Hepatocyte (in vitro differentiated cells): ENCODE results near the gene PRSS48. TPM values are rescaled to one million over a fixed set of nuclear protein-coding genes. Genes with fewer than 3 reads are reported as not detected.
A peak's percentile ranks its signal among the peaks of the same experiment; 100 is the strongest.

Experiments used
- DNase-seq: peaks from one replicate; pipeline ENCODE4 v3.0.0-alpha.2; 2016; ENCODE audit warnings: low spot score
- H2AFZ ChIP-seq: fragments of 200-600 bp; sonication (generic); 2 replicates; pipeline ENCODE4 v1.6.0; 2016; ENCODE audit warnings: antibody characterized with exemption, mild to moderate bottlenecking
- H3K27ac ChIP-seq: fragments of 200-600 bp; sonication (generic); 2 replicates; pipeline ENCODE4 v1.5.1; 2016; ENCODE audit warnings: mild to moderate bottlenecking
- H3K27me3 ChIP-seq: fragments of 200-600 bp; sonication (generic); 2 replicates; pipeline ENCODE4 v1.6.1; 2016
- H3K36me3 ChIP-seq: fragments of 200-600 bp; sonication (generic); replicated peaks from 2 replicates; pipeline ENCODE4 v1.5.1; 2016; ENCODE audit warnings: low read depth; ENCODE audit not compliant: insufficient read depth
- H3K4me1 ChIP-seq: fragments of 200-600 bp; sonication (generic); 2 replicates; pipeline ENCODE4 v1.5.1; 2016; ENCODE audit warnings: mild to moderate bottlenecking, moderate library complexity; ENCODE audit not compliant: insufficient read depth
- H3K4me2 ChIP-seq: fragments of 200-600 bp; sonication (generic); 2 replicates; pipeline ENCODE4 v1.6.0; 2016
- H3K4me3 ChIP-seq: fragments of 200-600 bp; sonication (generic); 2 replicates; pipeline ENCODE4 v1.5.1; 2016; ENCODE audit warnings: mild to moderate bottlenecking
- H3K79me2 ChIP-seq: fragments of 200-600 bp; sonication (generic); 2 replicates; pipeline ENCODE4 v1.6.0; 2017; ENCODE audit warnings: mild to moderate bottlenecking
- H3K9me2 ChIP-seq: fragments of 200-600 bp; sonication (generic); replicated peaks from 2 replicates; pipeline ENCODE4 v1.6.0; 2017; ENCODE audit warnings: mild to moderate bottlenecking; ENCODE audit not compliant: insufficient read depth
- H3K9me3 ChIP-seq: fragments of 200-600 bp; sonication (generic); 2 replicates; pipeline ENCODE4 v1.5.1; 2016; ENCODE audit warnings: low read depth, mild to moderate bottlenecking
- H4K20me1 ChIP-seq: fragments of 200-600 bp; sonication (generic); 2 replicates; pipeline ENCODE4 v1.6.0; 2016; ENCODE audit warnings: mild to moderate bottlenecking; ENCODE audit not compliant: insufficient read depth, poor library complexity, severe bottlenecking
- EZH2 ChIP-seq: fragments of 200-600 bp; sonication (generic); IDR thresholded peaks from 2 replicates; pipeline ENCODE4 v1.6.1; 2016; ENCODE audit warnings: antibody characterized with exemption, mild to moderate bottlenecking, borderline replicate concordance
- EZH2phosphoT487 ChIP-seq: fragments of 200-600 bp; sonication (generic); IDR thresholded peaks from one replicate; pipeline ENCODE4 v1.6.1; 2018; ENCODE audit warnings: antibody characterized with exemption, mild to moderate bottlenecking, low read depth, moderate library complexity; ENCODE audit not compliant: unreplicated experiment, severe bottlenecking
- WGBS: methylation state at CpG from one replicate; pipeline ENCODE4 v1.1.6; 2016; ENCODE audit warnings: low lambda C conversion rate; ENCODE audit errors: missing lambda C conversion rate; 5-methylcytosine and 5-hydroxymethylcytosine counted together
- polyA plus RNA-seq: library from polyadenylated mRNA; unstranded; fragments of >200 nt; fragmentation: Nextera tagmentation; extraction: Ambion mirVana; gene quantifications from 2 replicates; pipeline ENCODE4 v1.2.1, GENCODE V29; 2016
- total RNA-seq: library from RNA; depleted of rRNA; stranded (reverse); fragments of >200 nt; gene quantifications from 2 replicates; pipeline ENCODE4 v1.2.3, GENCODE V29; 2014
- TF ChIP-seq, protein P1 (sequence below): fragments of 200-600 bp; sonication (generic); IDR thresholded peaks from 2 replicates; pipeline ENCODE4 v1.5.1; 2016; ENCODE audit warnings: antibody characterized with exemption, mild to moderate bottlenecking; ENCODE audit not compliant: poor library complexity

PRSS48 gene, protein sequence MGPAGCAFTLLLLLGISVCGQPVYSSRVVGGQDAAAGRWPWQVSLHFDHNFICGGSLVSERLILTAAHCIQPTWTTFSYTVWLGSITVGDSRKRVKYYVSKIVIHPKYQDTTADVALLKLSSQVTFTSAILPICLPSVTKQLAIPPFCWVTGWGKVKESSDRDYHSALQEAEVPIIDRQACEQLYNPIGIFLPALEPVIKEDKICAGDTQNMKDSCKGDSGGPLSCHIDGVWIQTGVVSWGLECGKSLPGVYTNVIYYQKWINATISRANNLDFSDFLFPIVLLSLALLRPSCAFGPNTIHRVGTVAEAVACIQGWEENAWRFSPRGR
- total RNA-seq (not detected in 2 replicates), polyA plus RNA-seq (0.43 and 0.79 TPM in 2 replicates)

DNA sequence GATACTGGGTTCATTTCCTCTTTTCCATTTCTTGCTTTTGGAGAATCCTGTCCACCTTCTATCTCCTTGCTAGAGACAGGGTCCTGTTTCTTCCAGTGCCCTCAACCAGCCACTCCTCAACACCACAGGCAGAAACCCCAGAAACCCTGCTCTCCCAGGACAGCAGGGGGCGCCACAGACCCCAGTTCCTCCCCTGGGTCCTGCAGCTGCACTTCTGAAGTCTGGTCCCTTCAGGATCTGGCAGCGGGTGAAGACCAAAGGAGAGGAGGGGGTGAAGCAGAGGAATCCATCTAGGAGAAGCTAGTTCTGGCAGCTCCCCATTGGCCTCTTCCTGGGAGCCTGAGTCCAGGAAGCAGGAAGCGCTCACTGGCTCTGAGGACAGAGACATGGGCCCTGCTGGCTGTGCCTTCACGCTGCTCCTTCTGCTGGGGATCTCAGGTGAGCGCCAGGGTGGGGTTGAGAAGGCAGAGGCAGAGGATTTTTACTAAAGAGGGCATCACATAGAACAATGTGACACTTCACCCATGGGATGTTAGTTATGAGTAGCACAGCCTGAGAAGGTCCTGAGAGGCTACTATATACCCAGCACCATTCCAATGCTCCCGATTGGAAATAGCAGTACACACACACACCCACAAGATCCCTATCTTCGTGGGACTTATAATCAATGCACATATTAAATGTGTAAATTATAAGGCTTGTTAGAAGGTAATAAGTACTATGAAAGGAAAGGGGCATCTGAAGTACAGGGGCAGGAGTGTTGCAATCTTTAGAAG is at the start of gene PRSS48:
PRSS48 (plus strand) TSS at position 375 of the 776 bp plus-strand sequence; CDS start at position 387, 12 bp downstream.
- Histone ChIP-seq H3K79me2 (peaks cover 87% of the 10 kb centered on the region), H3K4me2 (no peak within 1 kb of the TSS), H3K9me2 (no peaks in the 10 kb centered on the region), H3K36me3 (no peaks in the 10 kb centered on the region), H3K4me3 (no peak within 1 kb of the TSS), H4K20me1 (peaks cover 3% of the 10 kb centered on the region), H3K4me1 (peaks cover 4% of the 10 kb centered on the region), H3K27ac (no peak within 1 kb of the TSS), H3K9me3 (no peaks in the 10 kb centered on the region), H2AFZ (no peak within 1 kb of the TSS), H3K27me3 (no peaks in the 10 kb centered on the region)
- TF ChIP-seq EZH2phosphoT487, result no peak
- TF ChIP-seq EZH2, result no peak
- TF ChIP-seq, protein P1, sequence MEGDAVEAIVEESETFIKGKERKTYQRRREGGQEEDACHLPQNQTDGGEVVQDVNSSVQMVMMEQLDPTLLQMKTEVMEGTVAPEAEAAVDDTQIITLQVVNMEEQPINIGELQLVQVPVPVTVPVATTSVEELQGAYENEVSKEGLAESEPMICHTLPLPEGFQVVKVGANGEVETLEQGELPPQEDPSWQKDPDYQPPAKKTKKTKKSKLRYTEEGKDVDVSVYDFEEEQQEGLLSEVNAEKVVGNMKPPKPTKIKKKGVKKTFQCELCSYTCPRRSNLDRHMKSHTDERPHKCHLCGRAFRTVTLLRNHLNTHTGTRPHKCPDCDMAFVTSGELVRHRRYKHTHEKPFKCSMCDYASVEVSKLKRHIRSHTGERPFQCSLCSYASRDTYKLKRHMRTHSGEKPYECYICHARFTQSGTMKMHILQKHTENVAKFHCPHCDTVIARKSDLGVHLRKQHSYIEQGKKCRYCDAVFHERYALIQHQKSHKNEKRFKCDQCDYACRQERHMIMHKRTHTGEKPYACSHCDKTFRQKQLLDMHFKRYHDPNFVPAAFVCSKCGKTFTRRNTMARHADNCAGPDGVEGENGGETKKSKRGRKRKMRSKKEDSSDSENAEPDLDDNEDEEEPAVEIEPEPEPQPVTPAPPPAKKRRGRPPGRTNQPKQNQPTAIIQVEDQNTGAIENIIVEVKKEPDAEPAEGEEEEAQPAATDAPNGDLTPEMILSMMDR, result peak; percentile 62
- 76% methylated on average over 7 of the region's 7 CpGs for WGBS
- peak; percentile 68 for DNase-seq

GRCh38 chr4:151227172-151227571 is 49.8 kb upstream of the PRSS48 start:
- Histone ChIP-seq H3K79me2 (peaks cover 18% of the 10 kb centered on the region), H3K27ac (peak overlapping the region; percentile 81), H3K36me3 (no peaks in the 10 kb centered on the region), H3K9me2 (no peaks in the 10 kb centered on the region), H3K4me3 (no peak overlapping the region), H4K20me1 (no peaks in the 10 kb centered on the region), H3K4me2 (peak overlapping the region; percentile 56), H2AFZ (no peak overlapping the region), H3K4me1 (peaks cover 9% of the 10 kb centered on the region), H3K9me3 (no peaks in the 10 kb centered on the region), H3K27me3 (no peaks in the 10 kb centered on the region)
- 69% methylated on average over 1 of the region's 1 CpG for WGBS
- DNase-seq, result no peak
- no peak for TF ChIP-seq EZH2phosphoT487
- no peak for TF ChIP-seq EZH2
- TF ChIP-seq, protein P1, result no peak

GRCh38 chr4:151227731-151228130 is 49.2 kb upstream of the PRSS48 start:
- H3K4me3 ChIP-seq, result no peak overlapping the region

More at GRCh38 chr4:151227731-151228130, 49.2 kb upstream of the PRSS48 start:
- Histone ChIP-seq H2AFZ (no peak overlapping the region), H3K9me3 (no peaks in the 10 kb centered on the region), H3K27me3 (no peaks in the 10 kb centered on the region), H3K79me2 (peaks cover 18% of the 10 kb centered on the region), H3K9me2 (no peaks in the 10 kb centered on the region), H3K36me3 (no peaks in the 10 kb centered on the region), H3K4me1 (peaks cover 9% of the 10 kb centered on the region), H3K4me2 (peak overlapping the region; percentile 56), H4K20me1 (no peaks in the 10 kb centered on the region), H3K27ac (peak overlapping the region; percentile 81)
- WGBS, result 37% methylated on average over 3 of the region's 3 CpGs
- peak; percentile 51 for DNase-seq
- TF ChIP-seq, protein P1, result no peak
- TF ChIP-seq EZH2 (no peak), EZH2phosphoT487 (no peak)
